ENCODE measurements around the gene PCDHA1. TPM values are rescaled to one million over a fixed set of nuclear protein-coding genes. Genes with fewer than 3 reads are reported as not detected.

The PCDHA1 gene
- polyA plus RNA-seq, 1 of the 3 experiments (the other 2 are of a cell fraction), result 0.16 TPM

- H3K36me3 ChIP-seq (replicated peaks in 1 of 2; ENCODE audit: control insufficient read depth in 1 of 2, insufficient read depth in 2 of 2, low read length in 1 of 2), result no peaks in the 10 kb centered on the region
- peaks cover 25 to 28% of the 10 kb centered on the region in 2 experiments; a peak in 3 of 4 replicates for H3K4me1 ChIP-seq (ENCODE audit: control insufficient read depth in 1 of 2, insufficient read depth in 2 of 2, low read depth in 1 of 2, low read length in 1 of 2)
- no peaks in the 10 kb centered on the region for H3K27me3 ChIP-seq (ENCODE audit: insufficient read depth)
- TF ChIP-seq USF2 (IDR thresholded peaks at IDR 0.05; ENCODE audit: borderline replicate concordance, low read depth, low read length) (no peak), IRF3 (IDR thresholded peaks at IDR 0.05; ENCODE audit: low read depth, low read length) (no peak), MXI1 (IDR thresholded peaks at IDR 0.05; ENCODE audit: low read depth, low read length) (peak; percentile 46; the same call in 1 of the 2 replicates), RCOR1 (IDR thresholded peaks at IDR 0.05; ENCODE audit: low read length) (peak; percentile 38; the same call in 1 of the 2 replicates), RAD21 (IDR thresholded peaks at IDR 0.05; ENCODE audit: low read length) (peak; percentile 29; the same call in 1 of the 2 replicates), CHD2 (IDR thresholded peaks at IDR 0.05; ENCODE audit: low read length, partially characterized antibody) (peak; percentile 31), SMC3 (IDR thresholded peaks at IDR 0.05; ENCODE audit: low read depth, low read length) (0 out of 2 replicates have a peak, but pooled peaks have one; percentile 9), SIN3A (IDR thresholded peaks at IDR 0.05; ENCODE audit: borderline replicate concordance, low read depth, low read length) (no peak), TCF12 (IDR thresholded peaks at IDR 0.05) (no peak), EP300 (IDR thresholded peaks at IDR 0.05; ENCODE audit: borderline replicate concordance in 1 of 2, low read depth in 1 of 2, low read length in 1 of 2) (peak in 1 of 2 experiments; percentile 78; a peak in 2 of 4 replicates), CTCF (IDR thresholded peaks at IDR 0.05) (no peak), FOXJ3 (CRISPR knock-in tag; IDR thresholded peaks at IDR 0.05) (0 out of 2 replicates have a peak, but pooled peaks have one; percentile 45), MAX (IDR thresholded peaks at IDR 0.05; ENCODE audit: low read depth) (no peak), YY1 (IDR thresholded peaks at IDR 0.05; ENCODE audit: low read depth) (no peak), FOSL2 (IDR thresholded peaks at IDR 0.05; ENCODE audit: borderline replicate concordance, low read depth) (no peak)
- peak overlapping the region; percentile 73 for H2AFZ ChIP-seq (ENCODE audit: low read depth)
- peak overlapping the region; percentile 76 for H3K4me2 ChIP-seq
- ChIA-PET POLR2A (interaction anchor here (1.0 to 4.4 kb wide), 9 partner anchors 10 to 160 kb away, joined by 3 to 31 read pairs (median 6); partner anchors contain the start of genes PCDHAC1 and PCDHAC2), CTCF (interaction anchor here (0.6 to 5.0 kb wide), 10 partner anchors 20 to 161 kb away, joined by 3 to 40 read pairs (median 4); partner anchors contain the start of genes PCDHA8, PCDHAC1 and PCDHAC2)
- peak overlapping the region in 1 of 2 experiments; percentile 100; a peak in 3 of 4 replicates for H3K27ac ChIP-seq (ENCODE audit: low read depth in 2 of 2, low read length in 1 of 2)
- H3K9me2 ChIP-seq, result no peaks in the 10 kb centered on the region
- no peaks in the 10 kb centered on the region for H3F3A ChIP-seq (replicated peaks; ENCODE audit: insufficient read depth)
- no peaks in the 10 kb centered on the region for H4K20me1 ChIP-seq (ENCODE audit: insufficient read depth)
- no peaks in the 10 kb centered on the region for H3K9me3 ChIP-seq
- H3K9ac ChIP-seq, result 0 out of 2 replicates have a peak overlapping the region, but pooled peaks have one; percentile 17
- 5% methylated on average over 11 of the region's 19 CpGs for WGBS (ENCODE audit: low lambda C conversion rate)
- peak; percentile 77 for DNase-seq
- H3K4me3 ChIP-seq (ENCODE audit: low read depth in 2 of 2, low read length in 1 of 2), result peak overlapping the region; percentile 47 to 59
- no peaks in the 10 kb centered on the region for H3K79me2 ChIP-seq (ENCODE audit: insufficient read depth)
These were observed 216.1 kb downstream of the PCDHA1 start for GRCh38 chr5:141001844-141002604.
